ENCODE results near the gene ANKRD34A.

ANKRD34A gene

GRCh38 chr1:145990249-145990855 is 26.0 kb upstream of the ANKRD34A start:
- peak; percentile 66 for DNase-seq (ENCODE audit: low spot score)

GRCh38 chr1:145988773-145989172 is 24.4 kb upstream of the ANKRD34A start:
- DNase-seq (ENCODE audit: low spot score), result no peak

- DNase-seq (ENCODE audit: low spot score), result no peak
Observed at GRCh38 chr1:145987926-145988325, 23.6 kb upstream of the ANKRD34A start.

- DNase-seq (ENCODE audit: low spot score), result no peak
Observed at GRCh38 chr1:145986551-145986950, 22.2 kb upstream of the ANKRD34A start.

- peak; percentile 63 for DNase-seq (ENCODE audit: low spot score)
Observed at GRCh38 chr1:145985502-145986439, 21.4 kb upstream of the ANKRD34A start.

GRCh38 chr1:145985129-145985501 is 20.7 kb upstream of the ANKRD34A start:
- no peak for DNase-seq (ENCODE audit: low spot score)

- no peak for DNase-seq (ENCODE audit: low spot score)
Observed at GRCh38 chr1:145983960-145984830, 19.8 kb upstream of the ANKRD34A start.

GRCh38 chr1:145983206-145983675 is 18.9 kb upstream of the ANKRD34A start:
- DNase-seq (ENCODE audit: low spot score), result peak; percentile 67

GRCh38 chr1:145982010-145982723 is 17.8 kb upstream of the ANKRD34A start:
- DNase-seq (ENCODE audit: low spot score), result no peak

- no peak for DNase-seq (ENCODE audit: low spot score)
Observed at GRCh38 chr1:145980457-145980994, 16.2 kb upstream of the ANKRD34A start.

GRCh38 chr1:145979746-145980456 is 15.5 kb upstream of the ANKRD34A start:
- no peak for DNase-seq (ENCODE audit: low spot score)

GRCh38 chr1:145978854-145979745 is 14.7 kb upstream of the ANKRD34A start:
- DNase-seq (ENCODE audit: low spot score), result peak; percentile 97

GRCh38 chr1:145978471-145978853 is 14.1 kb upstream of the ANKRD34A start:
- no peak for DNase-seq (ENCODE audit: low spot score)

GRCh38 chr1:145977486-145978470 is 13.4 kb upstream of the ANKRD34A start:
- DNase-seq (ENCODE audit: low spot score), result peak; percentile 87

GRCh38 chr1:145977016-145977415 is 12.6 kb upstream of the ANKRD34A start:
- no peak for DNase-seq (ENCODE audit: low spot score)

GRCh38 chr1:145975216-145975615 is 10.8 kb upstream of the ANKRD34A start:
- no peak for DNase-seq (ENCODE audit: low spot score)

GRCh38 chr1:145974721-145975120 is 10.3 kb upstream of the ANKRD34A start:
- DNase-seq (ENCODE audit: low spot score), result no peak

GRCh38 chr1:145972580-145972979 is 8.2 kb upstream of the ANKRD34A start:
- no peak for DNase-seq (ENCODE audit: low spot score)
